Kidney epithelial cell (primary cell): ENCODE data around the gene DZIP1. TPM values are rescaled to one million over a fixed set of nuclear protein-coding genes. Genes with fewer than 3 reads are reported as not detected.
"Not testable (repeated sequence)": the region's sequence is repeated elsewhere in the genome, so short reads cannot be mapped to it uniquely, and the experiment has no call there.

Source experiments
- DNase-seq: peaks from one replicate; pipeline ENCODE4 v3.0.0-alpha.2; 2010; ENCODE audit warnings: low read depth
- H3K27me3 ChIP-seq: 2 replicates; pipeline ENCODE4 v1.6.0; 2011; ENCODE audit warnings: low read length; ENCODE audit not compliant: control insufficient read depth, insufficient read depth
- H3K36me3 ChIP-seq: 2 replicates; pipeline ENCODE4 v1.5.1; 2011; ENCODE audit warnings: low read length; ENCODE audit not compliant: control insufficient read depth, insufficient read depth
- H3K4me3 ChIP-seq: 2 replicates; pipeline ENCODE4 v1.5.1; 2011; ENCODE audit warnings: low read depth, mild to moderate bottlenecking, control low read depth, low read length
- total RNA-seq: library from RNA; depleted of rRNA; stranded (reverse); fragments of >200 nt; gene quantifications from 2 replicates; pipeline ENCODE4 v1.2.3, GENCODE V29; 2015
- TF ChIP-seq, protein P1 (sequence below): IDR thresholded peaks from 2 replicates; pipeline ENCODE4 v1.5.1; 2011; ENCODE audit warnings: mild to moderate bottlenecking, moderate library complexity, low read length, control low read depth, inconsistent platforms; ENCODE audit not compliant: insufficient read depth, poor library complexity, severe bottlenecking

The DZIP1 gene, protein sequence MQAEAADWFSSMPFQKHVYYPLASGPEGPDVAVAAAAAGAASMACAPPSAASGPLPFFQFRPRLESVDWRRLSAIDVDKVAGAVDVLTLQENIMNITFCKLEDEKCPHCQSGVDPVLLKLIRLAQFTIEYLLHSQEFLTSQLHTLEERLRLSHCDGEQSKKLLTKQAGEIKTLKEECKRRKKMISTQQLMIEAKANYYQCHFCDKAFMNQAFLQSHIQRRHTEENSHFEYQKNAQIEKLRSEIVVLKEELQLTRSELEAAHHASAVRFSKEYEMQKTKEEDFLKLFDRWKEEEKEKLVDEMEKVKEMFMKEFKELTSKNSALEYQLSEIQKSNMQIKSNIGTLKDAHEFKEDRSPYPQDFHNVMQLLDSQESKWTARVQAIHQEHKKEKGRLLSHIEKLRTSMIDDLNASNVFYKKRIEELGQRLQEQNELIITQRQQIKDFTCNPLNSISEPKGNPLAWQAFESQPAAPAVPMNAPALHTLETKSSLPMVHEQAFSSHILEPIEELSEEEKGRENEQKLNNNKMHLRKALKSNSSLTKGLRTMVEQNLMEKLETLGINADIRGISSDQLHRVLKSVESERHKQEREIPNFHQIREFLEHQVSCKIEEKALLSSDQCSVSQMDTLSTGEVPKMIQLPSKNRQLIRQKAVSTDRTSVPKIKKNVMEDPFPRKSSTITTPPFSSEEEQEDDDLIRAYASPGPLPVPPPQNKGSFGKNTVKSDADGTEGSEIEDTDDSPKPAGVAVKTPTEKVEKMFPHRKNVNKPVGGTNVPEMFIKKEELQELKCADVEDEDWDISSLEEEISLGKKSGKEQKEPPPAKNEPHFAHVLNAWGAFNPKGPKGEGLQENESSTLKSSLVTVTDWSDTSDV
- 25.3 and 29.0 TPM in 2 replicates for total RNA-seq

DNA sequence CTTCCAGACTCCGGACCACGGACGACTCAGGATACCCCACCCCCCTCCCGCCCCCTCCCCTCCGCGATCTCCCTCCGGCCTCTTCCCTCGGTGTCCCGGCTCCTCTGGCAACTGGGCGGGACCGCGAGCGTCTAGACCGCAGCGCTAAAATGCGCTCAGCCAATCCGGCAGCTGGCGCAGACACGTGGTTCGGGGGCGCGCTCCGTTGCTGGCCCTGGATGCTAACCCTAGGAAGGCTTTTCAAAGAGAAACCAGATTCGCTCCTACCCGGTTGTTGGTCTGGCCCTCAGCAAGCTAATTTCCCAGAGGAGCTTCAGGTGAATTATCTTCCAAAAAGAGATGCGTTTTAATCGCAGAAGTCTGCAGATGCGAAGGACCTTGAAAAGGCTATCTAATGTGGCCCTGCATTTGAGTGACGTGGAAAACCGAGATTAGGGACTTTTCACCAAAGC, at the start of gene DZIP1:
DZIP1 (minus strand) TSS at position 106 of the 452 bp plus-strand sequence. CDS start 2,677 bp downstream, outside the sequence.
- DNase-seq: no peak
- H3K27me3 ChIP-seq: no peaks in the 10 kb centered on the region
- peak within 1 kb of the TSS; percentile 61 for H3K4me3 ChIP-seq
- TF ChIP-seq, protein P1, sequence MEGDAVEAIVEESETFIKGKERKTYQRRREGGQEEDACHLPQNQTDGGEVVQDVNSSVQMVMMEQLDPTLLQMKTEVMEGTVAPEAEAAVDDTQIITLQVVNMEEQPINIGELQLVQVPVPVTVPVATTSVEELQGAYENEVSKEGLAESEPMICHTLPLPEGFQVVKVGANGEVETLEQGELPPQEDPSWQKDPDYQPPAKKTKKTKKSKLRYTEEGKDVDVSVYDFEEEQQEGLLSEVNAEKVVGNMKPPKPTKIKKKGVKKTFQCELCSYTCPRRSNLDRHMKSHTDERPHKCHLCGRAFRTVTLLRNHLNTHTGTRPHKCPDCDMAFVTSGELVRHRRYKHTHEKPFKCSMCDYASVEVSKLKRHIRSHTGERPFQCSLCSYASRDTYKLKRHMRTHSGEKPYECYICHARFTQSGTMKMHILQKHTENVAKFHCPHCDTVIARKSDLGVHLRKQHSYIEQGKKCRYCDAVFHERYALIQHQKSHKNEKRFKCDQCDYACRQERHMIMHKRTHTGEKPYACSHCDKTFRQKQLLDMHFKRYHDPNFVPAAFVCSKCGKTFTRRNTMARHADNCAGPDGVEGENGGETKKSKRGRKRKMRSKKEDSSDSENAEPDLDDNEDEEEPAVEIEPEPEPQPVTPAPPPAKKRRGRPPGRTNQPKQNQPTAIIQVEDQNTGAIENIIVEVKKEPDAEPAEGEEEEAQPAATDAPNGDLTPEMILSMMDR: no peak
- no peaks in the 10 kb centered on the region for H3K36me3 ChIP-seq

DNA sequence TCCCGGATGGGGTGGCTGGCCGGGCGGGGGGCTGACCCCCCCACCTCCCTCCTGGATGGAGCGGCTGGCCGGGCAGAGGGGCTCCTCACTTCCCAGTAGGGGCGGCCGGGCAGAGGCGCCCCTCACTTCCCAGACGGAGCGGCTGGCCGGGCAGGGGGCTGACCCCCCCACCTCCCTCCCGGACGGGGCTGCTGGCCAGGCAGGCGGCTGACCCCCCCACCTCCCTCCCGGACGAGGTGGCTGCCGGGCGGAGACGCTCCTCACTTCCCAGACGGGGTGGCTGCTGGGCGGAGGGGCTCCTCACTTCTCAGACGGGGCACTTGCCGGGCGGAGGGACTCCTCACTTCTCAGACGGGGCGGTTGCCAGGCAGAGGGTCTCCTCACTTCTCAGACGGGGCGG, 46.5 kb upstream of the DZIP1 start:
- DNase-seq, H3K27me3 ChIP-seq, H3K36me3 ChIP-seq, H3K4me3 ChIP-seq: not testable (repeated sequence)

DNA sequence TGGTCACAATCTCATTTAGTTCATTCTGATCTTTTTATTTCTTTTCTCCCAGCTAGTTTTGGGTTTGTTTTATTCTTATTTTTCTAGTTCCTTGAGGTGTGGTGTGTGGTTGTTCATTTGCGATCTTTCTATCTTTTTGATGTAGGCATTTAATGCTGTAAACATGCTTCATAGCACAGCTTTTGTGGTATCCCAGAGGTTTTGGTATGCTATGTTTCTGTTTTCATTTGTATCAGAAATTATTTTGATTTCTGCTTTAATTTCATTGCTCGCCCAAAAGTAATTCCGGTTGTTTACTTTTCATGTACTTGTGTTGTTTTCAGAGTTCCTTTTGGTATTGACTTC, 45.0 kb upstream of the DZIP1 start:
- no peaks in the 10 kb centered on the region for H3K27me3 ChIP-seq
- DNase-seq: no peak
- H3K4me3 ChIP-seq: no peak overlapping the region
- TF ChIP-seq, protein P1: no peak
- H3K36me3 ChIP-seq: no peaks in the 10 kb centered on the region

DNA sequence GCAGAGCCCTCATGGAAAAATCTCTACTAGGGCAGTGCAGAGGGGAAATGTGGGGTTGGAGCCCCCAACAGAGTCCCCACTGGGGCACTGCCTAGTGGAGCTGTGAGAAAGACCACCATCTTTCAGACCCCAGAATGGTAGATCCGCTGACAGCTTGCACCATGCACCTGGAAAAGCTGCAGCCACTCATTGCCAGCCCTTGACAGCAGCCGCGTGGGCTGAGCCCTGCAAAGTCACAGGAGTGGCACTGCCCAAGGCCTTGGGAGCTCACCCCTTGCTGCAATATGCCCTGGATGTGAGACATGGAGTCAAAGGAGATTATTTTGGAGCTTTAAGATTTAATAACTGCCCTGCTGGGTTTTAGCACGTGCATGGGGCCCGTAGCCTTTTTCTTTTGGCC, 40.5 kb upstream of the DZIP1 start:
- H3K27me3 ChIP-seq, H3K4me3 ChIP-seq, H3K36me3 ChIP-seq: not testable (repeated sequence)

DNA sequence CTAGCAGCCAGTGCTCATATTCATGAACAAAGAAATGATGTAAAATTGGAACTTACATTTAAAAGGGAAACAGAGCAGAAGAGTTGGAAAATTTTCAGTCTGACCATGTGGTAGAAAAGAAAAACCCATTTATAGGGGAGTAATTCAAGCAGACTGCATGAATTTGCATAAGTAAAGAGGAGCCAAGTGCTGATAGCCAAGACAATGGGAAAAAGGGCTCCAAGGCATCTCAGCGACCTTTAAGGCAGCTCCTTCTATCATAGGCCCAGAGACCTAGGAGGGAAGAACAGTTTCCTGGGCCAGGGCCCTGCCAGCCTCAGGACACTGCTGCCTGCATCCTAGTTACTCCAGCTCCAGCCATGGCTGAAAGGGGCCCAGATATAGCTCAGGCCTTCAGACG, 39.9 kb upstream of the DZIP1 start:
- no peak overlapping the region for H3K4me3 ChIP-seq
- H3K27me3 ChIP-seq: no peaks in the 10 kb centered on the region
- DNase-seq: no peak
- TF ChIP-seq, protein P1: no peak
- H3K36me3 ChIP-seq: no peaks in the 10 kb centered on the region

More for the DNA sequence above, 40.5 kb upstream of the DZIP1 start:
- not testable (repeated sequence) for DNase-seq

DNA sequence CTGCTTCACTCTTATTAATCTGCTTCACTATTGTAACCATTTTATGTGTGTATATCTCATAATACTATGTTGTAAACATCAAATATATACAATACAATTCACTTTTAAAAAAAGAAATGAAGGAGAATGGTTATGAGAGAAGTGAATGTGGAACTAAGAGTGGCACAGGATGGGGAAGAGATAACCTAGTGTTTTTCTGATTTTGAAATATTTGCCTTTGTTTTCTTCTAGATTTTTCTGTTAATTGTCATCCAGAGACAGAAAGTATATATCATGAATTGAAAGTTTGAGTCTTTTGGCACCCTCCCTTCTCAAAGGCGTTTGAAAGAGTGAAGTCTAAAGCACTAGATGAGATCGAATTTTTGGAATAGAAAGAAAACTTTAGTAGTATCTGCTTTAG, 35.2 kb upstream of the DZIP1 start:
- Histone ChIP-seq H3K4me3 (no peak overlapping the region), H3K27me3 (no peaks in the 10 kb centered on the region), H3K36me3 (no peaks in the 10 kb centered on the region)
- TF ChIP-seq, protein P1: no peak
- DNase-seq: no peak
